Transverse colon (tissue), 4 donors: ENCODE data around the gene OBI1. TPM values are rescaled to one million over a fixed set of nuclear protein-coding genes. Genes with fewer than 3 reads are reported as not detected.

Experiments used
- DNase-seq: peaks from one replicate; pipeline ENCODE4 v3.0.0-alpha.2; 2019
- H3K27ac ChIP-seq, 4 donors: fragments of 200-600 bp; sonication (generic); 2 replicates each; pipeline ENCODE4 v1.5.1; 2016 to 2018; ENCODE audit warnings: inconsistent platforms in 4 of 4
- H3K27me3 ChIP-seq: fragments of 200-600 bp; sonication (generic); 2 replicates; pipeline ENCODE4 v1.5.1; 2017; ENCODE audit warnings: inconsistent platforms
- H3K36me3 ChIP-seq, 4 donors: fragments of 200-600 bp; sonication (generic); 2 replicates each; pipeline ENCODE4 v1.5.1; 2017 to 2019; ENCODE audit warnings: inconsistent platforms in 4 of 4
- H3K4me1 ChIP-seq, 4 donors: fragments of 200-600 bp; sonication (generic); 2 replicates each; pipeline ENCODE4 v1.5.1; 2017 to 2020; ENCODE audit warnings: inconsistent platforms in 4 of 4
- H3K4me3 ChIP-seq, 4 donors: fragments of 200-600 bp; sonication (generic); 1 replicate in 1 of 4; 2 replicates in 3 of 4; pipeline versions ENCODE4 v1.5.1 to v1.6.1; 2017 to 2019; ENCODE audit warnings: inconsistent platforms in 4 of 4
- H3K9me3 ChIP-seq, 2 donors: fragments of 200-600 bp; sonication (generic); 2 replicates each; pipeline ENCODE4 v1.5.1; 2017 to 2019; ENCODE audit warnings: inconsistent platforms in 2 of 2
- CTCF ChIP-seq, 5 experiments: fragments of 200-600 bp in 3 of 5; fragments of 450-650 bp in 2 of 5; sonication (generic) in 3 of 5; IDR thresholded peaks; 1 replicate in 2 of 5; 2 replicates in 3 of 5; pipeline ENCODE4 v1.5.1; 2016 to 2017; ENCODE audit warnings: antibody characterized with exemption in 5 of 5, inconsistent platforms in 3 of 5, mild to moderate bottlenecking in 2 of 5, moderate library complexity in 1 of 5
- EP300 ChIP-seq: sonication (generic); formaldehyde crosslinking; IDR thresholded peaks from one replicate; pipeline ENCODE4 v1.6.1; 2017; ENCODE audit warnings: antibody characterized with exemption, low read depth
- POLR2A ChIP-seq: fragments of 450-650 bp; IDR thresholded peaks from one replicate; pipeline ENCODE4 v1.6.1; 2016; ENCODE audit warnings: antibody characterized with exemption, mild to moderate bottlenecking, moderate library complexity
- POLR2AphosphoS5 ChIP-seq, 3 donors: sonication (generic); formaldehyde crosslinking; IDR thresholded peaks; one replicate each; pipeline ENCODE4 v1.6.1; 2016; ENCODE audit warnings: antibody characterized with exemption in 3 of 3
- WGBS, 2 donors: methylation state at CpG; one replicate each; pipeline ENCODE4 v1.1.5; 2018; ENCODE audit warnings: low coverage in 1 of 2; 5-methylcytosine and 5-hydroxymethylcytosine counted together
- in situ Hi-C, 4 donors: fragments of 200-750 bp; cut with MboI; loops; one replicate each; pipeline versions ENCODE4 v1.15.0 to v1.15.1; 2017; ENCODE audit warnings: low sequenced_read_pairs in 3 of 4, low pct_ligation_motif_present in 1 of 4, low pct_unique_long_range_greater_than_20kb in 1 of 4
- intact Hi-C: fragments of 100-400 bp; cut with DNase I; formaldehyde crosslinking; loops from one replicate; pipeline ENCODE4 v1.15.1; 2023; ENCODE audit warnings: low total_unique reads
- total RNA-seq, 4 donors: library from RNA; depleted of rRNA; stranded (reverse); fragments of >200 nt; gene quantifications; one replicate each; pipeline ENCODE4 v1.1.0, GENCODE V29; 2016

OBI1 gene
- total RNA-seq, 4 donors from 2014 or later, result 2.0 to 7.9 (median 4.2) TPM

DNA sequence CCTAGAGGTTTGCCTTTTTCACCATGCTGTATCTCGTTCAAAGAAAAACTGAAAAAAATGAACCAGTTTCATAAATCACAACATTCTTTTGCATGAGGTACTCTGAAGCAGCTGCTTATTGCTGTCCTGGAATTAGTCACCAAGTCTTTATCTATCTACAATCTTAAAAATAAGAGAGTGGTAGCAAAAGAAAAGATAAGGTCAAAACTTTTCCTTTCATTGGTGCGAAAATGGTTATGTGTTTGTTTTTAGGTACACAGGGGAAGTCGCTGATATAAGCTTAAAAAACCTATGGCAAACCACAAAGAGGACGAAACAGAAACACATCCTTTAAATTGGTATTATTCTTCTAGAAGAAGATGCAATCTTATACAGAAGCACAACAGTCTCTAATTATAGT lies 20.7 kb downstream of the OBI1 start:
- no peak for TF ChIP-seq CTCF (IDR thresholded peaks at IDR 0.05)
- TF ChIP-seq EP300, result no peak
- TF ChIP-seq POLR2A, result no peak
- no peak for TF ChIP-seq POLR2AphosphoS5 (IDR thresholded peaks at IDR 0.05)
- peaks cover 0 to 33% (median 7%) of the 10 kb centered on the region in 4 donors for H3K36me3 ChIP-seq
- in situ Hi-C loops, result no loop called here
- H3K4me3 ChIP-seq, result no peak overlapping the region
- DNase-seq, result no peak
- no peak overlapping the region for H3K27ac ChIP-seq
- WGBS, 2 donors, result 77 to 79% methylated on average over 4 of the region's 4 CpGs
- no peaks in the 10 kb centered on the region for H3K4me1 ChIP-seq
- no peaks in the 10 kb centered on the region for H3K9me3 ChIP-seq
- no peaks in the 10 kb centered on the region for H3K27me3 ChIP-seq
- intact Hi-C loops, result no loop called here

- in situ Hi-C loops (no loop called here), intact Hi-C loops (no loop called here)
- no peak overlapping the region for H3K27ac ChIP-seq
- peaks cover 0 to 2% (median under 1%) of the 10 kb centered on the region in 4 donors for H3K4me1 ChIP-seq
- no peaks in the 10 kb centered on the region for H3K9me3 ChIP-seq
- no peak overlapping the region for H3K4me3 ChIP-seq
- no peak for DNase-seq
- peaks cover 0 to 39% (median 7%) of the 10 kb centered on the region in 4 donors for H3K36me3 ChIP-seq
- no peaks in the 10 kb centered on the region for H3K27me3 ChIP-seq
- no peak for TF ChIP-seq EP300
- no peak for TF ChIP-seq POLR2A
- no peak for TF ChIP-seq POLR2AphosphoS5 (IDR thresholded peaks at IDR 0.05)
- no peak for TF ChIP-seq CTCF (IDR thresholded peaks at IDR 0.05)
These were observed 22.5 kb downstream of the OBI1 start for GRCh38 chr13:78636495-78636894.

- TF ChIP-seq POLR2A (no peak), POLR2AphosphoS5 (IDR thresholded peaks at IDR 0.05) (no peak), EP300 (no peak), CTCF (IDR thresholded peaks at IDR 0.05) (no peak)
- in situ Hi-C loops, result no loop called here
- H3K9me3 ChIP-seq, result no peaks in the 10 kb centered on the region
These were observed 26.0 kb downstream of the OBI1 start for GRCh38 chr13:78632996-78633395.

DNA sequence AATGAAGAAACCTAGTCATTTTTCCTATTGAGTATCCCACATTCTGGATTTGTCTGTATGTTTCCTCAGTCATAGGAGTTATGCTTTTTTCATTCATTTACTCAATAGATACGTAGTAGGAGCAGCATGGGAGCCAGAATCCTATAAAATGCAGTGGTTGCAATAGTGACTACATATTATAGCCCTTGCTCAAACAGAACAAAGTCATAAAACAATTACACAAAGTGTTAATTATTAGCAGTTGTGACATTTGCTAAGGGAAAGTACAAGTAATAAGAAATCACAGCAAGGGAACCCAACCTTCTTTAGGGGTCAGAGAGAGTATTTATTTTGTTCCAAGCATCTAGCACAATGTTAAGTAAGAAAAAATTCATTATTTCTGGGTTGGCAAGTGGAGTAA lies 27.9 kb downstream of the OBI1 start:
- H3K4me1 ChIP-seq, result peaks cover 0 to 12% (median 1%) of the 10 kb centered on the region in 4 donors
- WGBS, 2 donors, result 50 to 64% methylated on average over 1 of the region's 1 CpG
- no peak overlapping the region for H3K4me3 ChIP-seq
- no peak for DNase-seq
- peaks cover 0 to 38% (median 0%) of the 10 kb centered on the region in 4 donors for H3K36me3 ChIP-seq
- H3K27me3 ChIP-seq, result no peaks in the 10 kb centered on the region
- H3K9me3 ChIP-seq, result no peaks in the 10 kb centered on the region
- H3K27ac ChIP-seq, result no peak overlapping the region
- intact Hi-C loops (no loop called here), in situ Hi-C loops (no loop called here)
- TF ChIP-seq POLR2AphosphoS5 (IDR thresholded peaks at IDR 0.05), result no peak
- TF ChIP-seq POLR2A, result no peak
- TF ChIP-seq CTCF (IDR thresholded peaks at IDR 0.05), result no peak
- no peak for TF ChIP-seq EP300

More at GRCh38 chr13:78632996-78633395, 26.0 kb downstream of the OBI1 start:
- Histone ChIP-seq H3K36me3 (peaks cover 0 to 42% (median 0%) of the 10 kb centered on the region in 4 donors), H3K4me1 (peaks cover 0 to 12% (median 1%) of the 10 kb centered on the region in 4 donors), H3K27ac (no peak overlapping the region), H3K27me3 (no peaks in the 10 kb centered on the region), H3K4me3 (no peak overlapping the region)
- 81 to 92% methylated on average over 4 of the region's 4 CpGs for WGBS, 2 donors
- intact Hi-C loops, result no loop called here
- DNase-seq, result no peak
